Fibroblast of the aortic adventitia (primary cell): Measurements from ENCODE around the gene OSER1. TPM values are rescaled to one million over a fixed set of nuclear protein-coding genes. Genes with fewer than 3 reads are reported as not detected.
"Not testable (repeated sequence)": the region's sequence is repeated elsewhere in the genome, so short reads cannot be mapped to it uniquely, and the experiment has no call there.

ENCODE experiments used
- DNase-seq: peaks from one replicate; pipeline ENCODE4 v3.0.0-alpha.2; 2010; ENCODE audit warnings: low read depth
- H3K4me3 ChIP-seq: 2 replicates; pipeline ENCODE4 v1.5.1; 2011; ENCODE audit warnings: low read depth, mild to moderate bottlenecking, control low read depth, low read length, moderate library complexity
- CTCF ChIP-seq: IDR thresholded peaks from 2 replicates; pipeline ENCODE4 v1.5.1; 2011; ENCODE audit warnings: mild to moderate bottlenecking, low read length, control low read depth, inconsistent platforms; ENCODE audit not compliant: insufficient read depth
- total RNA-seq: library from RNA; depleted of rRNA; stranded (reverse); fragments of >200 nt; gene quantifications from 2 replicates; pipeline ENCODE4 v1.2.3, GENCODE V29; 2012; ENCODE audit warnings: low replicate concordance

The OSER1 gene
- total RNA-seq, 1 donor: 45.1 TPM

GRCh38 chr20:44251284-44251683, 40.7 kb upstream of the OSER1 start:
- no peak for DNase-seq
- no peak for TF ChIP-seq CTCF
- H3K4me3 ChIP-seq: no peak overlapping the region

GRCh38 chr20:44248410-44248759, 37.8 kb upstream of the OSER1 start:
- H3K4me3 ChIP-seq: no peak overlapping the region
- DNase-seq: no peak
- no peak for TF ChIP-seq CTCF

DNA sequence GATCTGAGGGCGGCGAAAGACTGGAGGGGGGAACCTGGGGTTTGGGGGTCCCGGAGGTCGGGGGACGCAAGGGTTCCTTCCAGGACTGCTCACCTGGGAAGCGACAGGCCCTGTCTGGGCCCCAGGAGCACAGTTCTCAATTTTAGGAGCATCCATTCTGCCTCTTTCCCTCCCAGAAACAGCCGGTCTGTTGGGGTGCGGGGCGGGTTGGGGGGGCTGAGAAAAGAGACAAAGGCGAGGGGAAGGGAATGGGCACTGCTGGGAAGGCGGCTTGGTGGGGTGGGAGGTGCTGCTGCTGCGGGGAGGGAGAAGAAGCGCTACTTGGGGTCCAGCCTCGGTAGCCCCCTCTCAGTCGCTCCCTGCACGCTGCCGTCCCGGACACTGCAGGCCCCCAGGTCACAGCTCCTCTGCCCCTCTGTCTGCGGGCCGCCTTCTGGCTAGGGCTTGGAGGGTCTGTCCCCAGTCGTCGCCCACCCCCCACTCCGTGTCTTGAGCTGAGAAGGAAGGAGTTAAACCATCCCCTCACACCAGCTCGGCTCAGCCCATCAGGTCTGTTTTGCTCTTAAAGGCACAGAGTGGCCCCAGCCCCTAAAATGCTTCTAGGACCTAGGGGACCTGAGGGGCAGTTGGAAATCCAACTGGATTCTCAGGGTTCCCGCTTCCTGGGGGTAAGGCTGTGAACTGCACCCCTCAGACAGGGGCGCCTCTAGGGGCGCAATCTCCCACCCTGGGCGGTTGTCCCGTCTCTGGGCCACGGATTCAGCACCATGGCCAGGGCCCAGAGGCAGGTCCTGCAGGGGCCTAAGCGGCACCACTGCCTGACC, 37.2 kb upstream of the OSER1 start:
- peak; percentile 49 for TF ChIP-seq CTCF
- H3K4me3 ChIP-seq: no peak overlapping the region
- peak; percentile 21 for DNase-seq

- DNase-seq: no peak
- TF ChIP-seq CTCF: no peak
- no peak within 1 kb of the TSS for H3K4me3 ChIP-seq
Measured at GRCh38 chr20:44247131-44247571, 36.6 kb upstream of the OSER1 start, which contains the start of gene GDAP1L1. GDAP1L1 (plus strand) TSS chr20:44247308; CDS start chr20:44247335, 27 bp downstream.

- no peak overlapping the region for H3K4me3 ChIP-seq
- no peak for DNase-seq
- TF ChIP-seq CTCF: no peak
Measured at GRCh38 chr20:44245977-44246376, 35.4 kb upstream of the OSER1 start.

DNA sequence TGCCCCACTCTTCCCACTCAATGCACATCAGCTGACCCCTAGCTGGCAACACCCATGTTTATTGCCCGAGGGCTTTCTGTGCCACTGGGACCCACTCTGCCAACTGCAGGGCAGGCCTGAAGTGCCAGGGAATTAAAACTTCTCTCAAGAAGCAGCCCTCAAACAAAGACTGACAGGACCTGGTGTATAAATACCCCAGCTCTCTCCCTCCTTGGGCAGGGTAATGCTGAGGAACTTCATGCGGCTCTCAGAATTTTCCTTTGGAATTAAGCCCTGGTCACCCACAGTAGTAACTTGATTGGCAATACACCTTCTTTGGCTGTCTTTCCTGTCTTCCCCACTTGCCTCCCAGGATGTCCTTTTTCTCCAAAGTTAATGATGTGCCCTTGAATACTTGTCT, 31.2 kb upstream of the OSER1 start:
- DNase-seq: no peak
- H3K4me3 ChIP-seq: no peak overlapping the region
- TF ChIP-seq CTCF: no peak

DNA sequence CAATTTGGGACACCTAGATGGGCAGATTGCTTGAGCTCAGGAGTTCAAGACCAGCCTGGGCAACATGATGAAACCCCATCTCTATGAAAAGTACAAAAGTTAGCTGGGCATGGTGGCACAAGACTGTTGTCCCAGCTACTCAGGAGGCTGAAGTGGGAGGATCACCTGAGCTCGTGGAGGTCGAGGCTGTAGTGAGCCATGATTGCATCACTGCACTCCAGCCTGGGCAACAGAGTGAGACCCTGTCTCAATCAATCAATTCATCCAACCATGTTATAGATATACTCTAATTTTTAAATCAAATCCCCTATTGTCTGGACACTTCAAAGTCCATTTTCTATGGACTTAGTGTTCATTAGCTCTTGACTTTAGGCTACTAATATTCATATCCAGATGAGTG, 26.3 kb upstream of the OSER1 start:
- DNase-seq, H3K4me3 ChIP-seq: not testable (repeated sequence)
